ENCODE results near the gene COL18A1. TPM values are rescaled to one million over a fixed set of nuclear protein-coding genes. Genes with fewer than 3 reads are reported as not detected.

Gene COL18A1
- polyA plus RNA-seq, 2 of the 4 experiments (the other 2 are of a cell fraction) = 17.3 to 88.4 TPM

GRCh38 chr21:45364468-45365185 lies 40.3 kb upstream of the COL18A1 start:
- Histone ChIP-seq H3K4me3 (peak overlapping the region; percentile 28), H3K4me2 (peak overlapping the region; percentile 75), H3K4me1 (peaks cover 67% of the 10 kb centered on the region), H3K27ac (peak overlapping the region; percentile 98 to 99), H3K9me3 (no peaks in the 10 kb centered on the region)
- 22% methylated on average over 15 of the region's 29 CpGs for WGBS (ENCODE audit: missing lambda C conversion rate)
- TF ChIP-seq MAX (IDR thresholded peaks at IDR 0.05) (peak; percentile 48), JUN (IDR thresholded peaks at IDR 0.05) (0 out of 5 replicates have a peak, but pooled peaks have one; percentile 18 to 44), KDM5A (IDR thresholded peaks at IDR 0.05) (no peak), FOSB (CRISPR knock-in tag; IDR thresholded peaks at IDR 0.05) (no peak), EHF (CRISPR knock-in tag; IDR thresholded peaks at IDR 0.05) (peak; percentile 59; the same call in 1 of the 2 replicates), ZC3H11A (IDR thresholded peaks at IDR 0.05) (no peak), HEYL (CRISPR knock-in tag; IDR thresholded peaks at IDR 0.05) (no peak), ZNF302 (CRISPR knock-in tag; IDR thresholded peaks at IDR 0.05) (peak; percentile 39; the same call in 1 of the 2 replicates), HMGXB4 (CRISPR knock-in tag; IDR thresholded peaks at IDR 0.05; ENCODE audit: borderline replicate concordance) (no peak), POLR2A (IDR thresholded peaks at IDR 0.05; ENCODE audit: low read length) (no peak), CBX2 (IDR thresholded peaks at IDR 0.05; ENCODE audit: borderline replicate concordance, low read depth) (no peak), SMC3 (IDR thresholded peaks at IDR 0.05) (no peak), EHMT2 (IDR thresholded peaks at IDR 0.05; ENCODE audit: low read depth) (no peak), USF2 (IDR thresholded peaks at IDR 0.05) (no peak), CEBPB (IDR thresholded peaks at IDR 0.05) (no peak), CHD2 (IDR thresholded peaks at IDR 0.05; ENCODE audit: low read length, partially characterized antibody) (no peak), TP53 (CRISPR knock-in tag; IDR thresholded peaks at IDR 0.05) (no peak), HOXB5 (CRISPR knock-in tag; IDR thresholded peaks at IDR 0.05) (0 out of 2 replicates have a peak, but pooled peaks have one; percentile 59), PHF8 (IDR thresholded peaks at IDR 0.05; ENCODE audit: borderline replicate concordance, low read depth) (no peak), BHLHE40 (IDR thresholded peaks at IDR 0.05; ENCODE audit: low read depth, low read length) (no peak), SREBF2 (IDR thresholded peaks at IDR 0.05) (no peak), ATOH8 (CRISPR knock-in tag; IDR thresholded peaks at IDR 0.05; ENCODE audit: low read depth) (peak; percentile 38; the same call in 1 of the 2 replicates), JUNB (IDR thresholded peaks at IDR 0.05) (no peak), ZFP36 (IDR thresholded peaks at IDR 0.05; ENCODE audit: borderline replicate concordance, partially characterized antibody) (no peak), E2F6 (IDR thresholded peaks at IDR 0.05; ENCODE audit: borderline replicate concordance, low read depth) (peak; percentile 70), BCL3 (IDR thresholded peaks at IDR 0.05) (no peak), HOXB13 (CRISPR knock-in tag; IDR thresholded peaks at IDR 0.05; ENCODE audit: low read depth) (peak; percentile 67; the same call in 1 of the 2 replicates), CBX8 (IDR thresholded peaks at IDR 0.05) (no peak), HOXA7 (CRISPR knock-in tag; IDR thresholded peaks at IDR 0.05) (0 out of 2 replicates have a peak, but pooled peaks have one; percentile 41), MAZ (IDR thresholded peaks at IDR 0.05; ENCODE audit: borderline replicate concordance, low read depth, low read length) (no peak), KDM1A (IDR thresholded peaks at IDR 0.05; ENCODE audit: low read depth) (no peak)
- ATAC-seq (peak; percentile 61 to 65), DNase-seq (ENCODE audit: low read depth in 1 of 2, low spot score in 1 of 2) (peak; percentile 48 to 54), FAIRE-seq (no peak)
- POLR2A ChIA-PET = interaction anchor here (0.6 kb wide), 1 partner anchor 74 kb away, joined by 4 read pairs; no protein-coding TSS in a partner anchor
- CTCF ChIA-PET = interaction anchor here (0.9 to 3.2 kb wide), 3 partner anchors 41 to 456 kb away, joined by 4 to 8 read pairs (median 4); no protein-coding TSS in a partner anchor

All from A549 (cell line).